GM19438 (cell line): ENCODE data around the gene PLCXD1.
"Not testable (repeated sequence)": the region's sequence is repeated elsewhere in the genome, so short reads cannot be mapped to it uniquely, and the experiment has no call there.

Source experiments
- ATAC-seq: cut with Tn5 transposase; IDR thresholded peaks from one replicate; pipeline ENCODE4 v1.9.1; 2021; ENCODE audit warnings: low read depth; ENCODE audit not compliant: unreplicated experiment

PLCXD1 gene

DNA sequence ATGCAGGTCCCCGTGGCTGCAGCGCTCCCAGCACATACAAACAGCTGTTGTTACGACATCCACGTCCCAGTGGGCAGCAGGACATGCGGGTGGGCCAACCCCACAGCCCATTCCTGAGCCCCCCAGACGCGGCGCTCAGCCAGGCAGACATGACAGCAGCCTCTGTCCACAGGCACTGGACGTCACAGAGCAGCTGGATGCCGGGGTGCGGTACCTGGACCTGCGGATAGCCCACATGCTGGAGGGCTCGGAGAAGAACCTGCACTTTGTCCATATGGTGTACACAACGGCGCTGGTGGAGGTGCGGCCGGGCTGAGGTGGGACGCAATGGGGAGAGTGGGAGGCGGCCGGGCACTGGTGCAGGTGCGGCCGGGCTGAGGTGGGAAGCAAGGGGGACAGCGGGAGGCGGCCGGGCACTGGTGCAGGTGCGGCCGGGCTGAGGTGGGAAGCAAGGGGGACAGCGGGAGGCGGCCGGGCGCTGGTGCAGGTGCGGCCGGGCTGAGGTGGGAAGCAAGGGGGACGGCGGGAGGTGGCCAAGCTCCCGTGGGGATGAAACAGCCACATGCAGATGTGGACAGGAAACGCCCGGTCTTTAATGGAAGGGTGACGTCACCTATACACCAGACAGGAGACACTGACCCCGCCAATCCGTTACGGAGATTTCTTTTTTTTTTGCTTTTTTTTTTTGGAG lies 9.4 kb downstream of the PLCXD1 start:
- ATAC-seq = no peak

DNA sequence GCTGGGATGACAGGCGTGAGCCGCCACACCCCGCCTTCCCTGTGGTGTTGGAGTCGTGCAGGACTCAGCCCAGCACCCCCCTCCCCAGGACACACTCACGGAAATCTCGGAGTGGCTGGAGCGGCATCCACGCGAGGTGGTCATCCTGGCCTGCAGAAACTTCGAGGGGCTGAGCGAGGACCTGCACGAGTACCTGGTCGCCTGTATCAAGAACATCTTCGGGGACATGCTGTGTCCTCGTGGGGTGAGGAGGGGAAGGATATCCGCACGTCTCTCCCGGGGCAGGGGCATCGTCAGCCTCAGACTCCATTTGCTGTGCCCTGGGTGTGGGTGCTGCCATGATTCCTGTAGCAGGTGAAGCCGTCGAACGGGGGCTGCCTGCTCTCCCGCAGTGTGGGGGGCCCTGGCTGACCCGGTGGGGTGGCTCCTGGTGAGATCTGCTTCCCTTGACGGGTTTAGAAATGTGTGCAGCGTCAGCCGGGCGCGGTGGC lies 10.3 kb downstream of the PLCXD1 start:
- no peak for ATAC-seq

DNA sequence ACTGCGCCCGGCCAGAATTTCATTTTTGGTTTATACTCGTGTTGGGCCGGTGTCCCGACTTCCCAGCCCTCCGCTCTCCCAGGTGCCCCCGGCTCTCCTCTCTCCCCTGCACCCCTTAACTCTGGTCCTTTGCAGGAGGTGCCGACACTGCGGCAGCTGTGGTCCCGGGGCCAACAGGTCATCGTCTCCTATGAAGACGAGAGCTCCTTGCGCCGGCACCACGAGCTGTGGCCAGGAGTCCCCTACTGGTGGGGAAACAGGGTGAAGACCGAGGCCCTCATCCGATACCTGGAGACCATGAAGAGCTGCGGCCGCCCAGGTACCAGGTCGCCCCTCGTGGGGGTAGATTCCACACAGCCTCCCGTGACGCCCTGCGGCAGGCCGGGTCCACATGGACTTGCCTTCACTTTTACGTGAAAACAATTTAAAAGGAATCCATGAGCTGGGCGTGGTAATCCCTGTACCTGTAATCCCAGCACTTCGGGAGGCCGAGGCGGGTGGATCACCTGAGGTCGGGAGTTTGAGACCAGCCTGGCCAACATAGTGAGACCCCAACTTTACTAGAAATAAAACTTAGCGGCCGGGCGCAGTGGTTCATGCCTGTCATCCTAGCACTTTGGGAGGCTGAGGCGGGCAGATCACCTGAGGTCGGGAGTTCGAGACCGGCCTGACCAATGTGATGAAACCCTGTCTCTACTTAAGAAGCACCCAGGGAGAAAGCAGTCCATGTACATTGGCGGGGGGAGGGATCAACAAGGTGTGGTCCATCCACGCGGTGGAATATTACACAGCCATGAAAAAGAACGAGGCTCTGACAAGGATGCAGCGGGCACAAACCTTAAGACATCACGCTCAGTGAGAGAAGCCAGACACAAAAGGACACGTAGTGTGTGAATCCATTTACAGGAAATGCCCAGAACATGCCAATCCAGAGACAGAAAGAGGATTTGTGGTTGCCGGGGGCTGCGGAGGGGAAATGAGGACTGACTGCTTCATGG lies 12.0 kb downstream of the PLCXD1 start:
- ATAC-seq = no peak

DNA sequence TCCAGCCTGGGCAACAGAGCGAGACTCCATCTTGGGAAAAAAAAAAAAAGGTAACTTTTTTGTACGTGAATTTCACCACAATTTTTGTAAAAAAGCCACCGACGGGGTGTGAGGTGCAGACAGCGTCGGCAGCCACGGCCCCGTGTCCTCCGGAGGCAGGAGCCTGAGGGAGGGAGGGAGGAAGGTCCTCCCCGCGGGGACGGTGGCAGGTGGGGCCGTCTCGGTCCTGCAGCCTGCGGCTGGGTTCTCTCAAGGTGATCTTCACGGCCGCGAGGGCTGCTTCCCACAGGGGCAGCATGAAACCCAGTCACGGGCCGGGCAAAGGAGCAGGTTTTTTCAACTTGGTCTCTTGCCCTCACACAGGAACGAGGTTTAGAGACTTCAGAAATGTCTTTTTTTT lies 14.0 kb downstream of the PLCXD1 start:
- ATAC-seq = no peak

DNA sequence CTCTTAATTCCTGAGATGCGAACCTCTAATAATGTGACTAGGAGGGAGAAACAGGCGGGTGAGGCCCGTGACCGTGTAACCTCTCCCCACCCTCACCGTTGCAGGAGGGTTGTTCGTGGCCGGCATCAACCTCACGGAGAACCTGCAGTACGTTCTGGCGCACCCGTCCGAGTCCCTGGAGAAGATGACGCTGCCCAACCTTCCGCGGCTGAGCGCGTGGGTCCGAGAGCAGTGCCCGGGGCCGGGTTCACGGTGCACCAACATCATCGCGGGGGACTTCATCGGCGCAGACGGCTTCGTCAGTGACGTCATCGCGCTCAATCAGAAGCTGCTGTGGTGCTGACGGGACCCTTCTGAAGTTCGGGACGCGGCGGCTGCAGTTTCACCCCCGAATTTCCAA lies 17.8 kb downstream of the PLCXD1 start:
- ATAC-seq = no peak

DNA sequence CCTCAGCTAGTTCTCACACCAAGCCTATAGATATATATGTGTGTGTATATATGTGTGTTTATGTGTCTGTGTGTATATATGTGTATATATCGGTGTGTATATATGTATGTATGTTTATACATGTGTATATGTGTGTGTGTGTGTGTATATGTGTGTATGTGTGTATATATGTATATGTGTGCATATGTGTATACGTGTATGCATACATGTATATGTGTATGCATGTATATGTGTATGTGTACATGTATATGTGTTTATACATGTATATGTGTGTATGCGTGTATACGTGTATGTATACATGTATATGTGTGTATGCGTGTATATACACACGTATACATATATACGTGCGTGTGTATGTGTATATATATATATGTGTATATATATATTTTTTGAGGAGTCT lies 19.2 kb downstream of the PLCXD1 start:
- ATAC-seq = no peak

DNA sequence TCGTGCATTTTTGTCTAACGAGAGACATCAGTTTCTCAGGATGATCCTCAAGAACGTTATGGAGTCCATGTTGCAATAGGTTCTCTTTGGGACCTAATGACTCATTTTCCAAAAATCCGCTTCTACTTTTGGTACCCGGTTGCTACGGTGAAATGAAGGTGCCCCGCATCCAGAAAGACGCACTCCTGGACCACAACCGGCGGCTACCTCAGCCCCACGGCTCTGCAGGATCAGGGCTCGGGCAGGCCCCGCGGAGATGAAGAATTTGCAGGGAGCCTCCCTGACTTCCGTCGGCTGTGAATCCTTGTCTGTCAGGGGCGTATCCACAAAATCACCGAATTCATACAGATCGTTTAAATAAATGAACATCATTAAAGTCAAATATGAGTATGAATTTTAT lies 21.8 kb downstream of the PLCXD1 start:
- ATAC-seq = no peak

DNA sequence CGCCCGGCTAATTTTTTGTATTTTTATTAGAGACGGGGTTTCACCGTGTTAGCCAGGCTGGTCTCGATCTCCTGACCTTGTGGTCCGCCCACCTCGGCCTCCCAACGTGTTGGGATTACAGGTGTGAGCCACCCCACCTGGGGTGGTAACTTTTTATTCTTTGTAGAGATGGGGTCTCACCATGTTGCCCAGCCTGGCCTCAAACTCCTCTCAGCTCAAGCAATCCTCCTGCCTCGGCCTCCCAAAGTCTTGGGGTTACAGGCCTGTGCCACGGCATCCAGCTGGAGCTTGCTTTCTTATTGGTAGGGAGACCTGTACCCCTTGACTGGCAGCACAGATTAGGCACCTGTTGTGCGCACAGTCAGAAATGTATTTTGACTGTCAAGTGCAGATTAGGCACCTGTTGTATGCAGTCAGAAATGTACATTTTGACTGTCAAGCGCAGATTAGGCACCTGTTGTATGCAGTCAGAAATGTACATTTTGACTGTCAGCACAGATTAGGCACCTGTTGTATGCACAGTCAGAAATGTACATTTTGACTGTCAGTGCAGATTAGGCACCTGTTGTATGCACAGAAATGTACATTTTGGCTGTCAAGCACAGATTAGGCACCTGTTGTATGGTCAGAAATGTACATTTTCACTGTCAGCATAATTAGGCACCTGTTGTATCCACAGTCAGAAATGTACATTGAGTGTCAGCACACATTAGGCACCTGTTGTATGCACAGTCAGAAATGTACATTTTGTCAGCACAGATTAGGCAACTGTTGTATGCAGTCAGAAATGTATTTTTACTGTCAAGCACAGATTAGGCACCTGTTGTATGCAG lies 24.8 kb downstream of the PLCXD1 start:
- ATAC-seq = not testable (repeated sequence)

DNA sequence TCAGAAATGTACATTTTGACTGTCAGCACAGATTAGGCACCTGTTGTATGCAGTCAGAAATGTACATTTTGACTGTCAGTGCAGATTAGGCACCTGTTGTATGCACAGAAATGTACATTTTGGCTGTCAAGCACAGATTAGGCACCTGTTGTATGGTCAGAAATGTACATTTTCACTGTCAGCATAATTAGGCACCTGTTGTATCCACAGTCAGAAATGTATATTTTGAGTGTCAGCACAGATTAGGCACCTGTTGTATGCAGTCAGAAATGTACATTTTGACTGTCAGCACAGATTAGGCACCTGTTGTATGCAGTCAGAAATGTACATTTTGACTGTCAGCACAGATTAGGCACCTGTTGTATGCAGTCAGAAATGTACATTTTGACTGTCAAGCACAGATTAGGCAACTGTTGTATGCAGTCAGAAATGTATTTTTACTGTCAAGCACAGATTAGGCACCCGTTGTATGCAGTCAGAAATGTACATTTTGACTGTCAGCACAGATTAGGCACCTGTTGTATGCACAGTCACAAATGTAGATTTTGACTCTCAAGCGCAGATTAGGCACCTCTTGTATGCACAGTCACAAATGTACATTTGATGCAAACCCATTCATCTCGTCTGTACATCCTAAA lies 25.6 kb downstream of the PLCXD1 start:
- not testable (repeated sequence) for ATAC-seq

DNA sequence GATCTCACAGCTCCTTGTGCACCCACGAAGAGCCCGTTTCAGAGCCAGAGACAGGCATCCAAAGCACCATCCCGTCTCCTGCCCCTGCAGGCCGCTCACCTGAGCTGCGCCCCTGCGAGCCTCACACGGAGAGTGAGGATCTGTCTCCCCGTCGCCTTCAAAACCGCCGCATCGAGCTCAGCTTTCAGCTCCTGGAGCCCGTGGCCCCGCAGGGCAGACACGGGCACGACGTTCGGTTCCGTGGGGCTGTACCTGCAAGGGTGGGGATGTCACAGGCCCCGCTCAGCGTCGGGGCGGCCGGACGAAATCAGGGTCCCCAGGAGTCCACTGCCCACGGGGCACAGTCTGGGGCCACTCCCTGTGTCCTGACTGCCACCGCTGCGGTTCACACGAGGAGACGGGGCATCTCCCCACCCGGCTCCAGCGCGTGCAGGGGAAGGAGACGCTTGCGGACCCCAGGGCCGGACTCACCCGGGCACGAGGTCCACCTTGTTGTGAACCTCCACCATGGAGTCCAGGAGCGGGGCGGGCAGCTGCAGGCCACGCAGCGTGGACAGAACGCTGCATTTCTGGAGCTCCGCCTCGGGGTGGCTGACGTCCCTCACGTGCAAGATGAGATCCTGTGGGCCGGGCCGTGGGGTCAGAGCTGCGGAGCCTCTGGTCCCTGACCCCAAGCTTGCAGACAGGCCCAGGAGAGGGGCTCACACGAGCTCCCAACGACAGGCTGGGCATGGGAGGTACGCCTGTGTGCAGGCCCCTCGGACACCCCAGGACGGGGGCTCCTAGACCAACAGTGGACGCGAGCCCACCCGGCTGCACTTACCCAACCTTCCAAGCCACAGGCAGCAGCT lies 26.3 kb downstream of the PLCXD1 start:
- no peak for ATAC-seq

DNA sequence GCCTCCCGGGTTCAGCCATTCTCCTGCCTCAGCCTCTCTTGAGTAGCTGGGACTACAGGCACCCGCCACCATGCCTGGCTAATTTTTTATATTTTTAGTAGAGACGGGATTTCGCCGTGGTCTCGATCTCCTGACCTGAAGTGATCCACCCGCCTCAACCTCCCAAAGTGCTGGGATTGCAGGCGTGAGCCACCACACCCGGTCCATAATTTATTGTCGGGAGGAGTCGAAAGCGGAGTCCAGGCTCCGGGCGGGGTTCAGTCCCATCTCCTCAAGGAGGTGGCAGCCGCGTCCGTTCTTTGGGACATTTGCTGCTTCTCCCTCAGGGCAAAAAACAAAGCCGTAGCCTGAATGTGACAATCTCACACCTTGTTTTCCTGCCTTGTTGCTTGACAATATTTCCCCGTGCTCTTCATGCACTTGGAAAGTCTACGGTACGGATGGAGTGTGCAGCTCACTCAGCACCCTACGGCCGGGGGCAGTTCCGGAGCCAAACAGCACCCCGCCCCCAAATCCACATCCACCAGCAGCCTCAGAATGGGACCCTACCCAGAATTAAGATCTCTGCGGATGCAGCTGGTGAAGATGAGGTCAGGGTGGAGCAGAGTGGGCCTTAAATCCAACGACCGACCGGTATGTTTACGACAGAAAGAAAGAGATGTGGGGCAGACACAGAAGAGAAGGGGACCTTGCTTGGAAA lies 27.8 kb downstream of the PLCXD1 start:
- no peak for ATAC-seq

DNA sequence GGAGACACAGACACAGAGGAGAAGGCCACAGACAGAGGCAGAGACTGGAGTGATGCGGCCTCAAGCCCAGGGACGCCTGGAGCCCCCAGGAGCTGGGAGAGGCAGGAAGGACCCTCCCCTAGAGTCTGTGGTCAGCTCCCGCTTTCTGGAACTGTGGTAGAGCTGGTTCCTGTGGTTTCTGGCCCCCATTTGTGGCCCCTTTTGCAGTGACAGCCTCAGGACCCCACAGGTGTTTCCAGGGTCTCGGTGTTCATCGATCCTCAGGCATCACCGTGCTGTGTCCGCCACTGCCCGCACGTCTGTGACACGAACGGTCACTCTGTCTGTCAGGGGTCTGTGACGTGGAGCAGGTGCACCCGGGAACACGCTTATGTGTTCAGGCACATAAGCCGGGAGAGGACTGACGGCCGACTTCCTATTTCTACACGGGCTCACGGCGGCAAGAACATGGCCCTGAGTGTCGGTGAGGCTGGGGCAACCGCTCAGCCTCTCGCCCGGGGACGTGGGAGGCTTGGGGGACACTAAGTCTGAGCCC lies 29.5 kb downstream of the PLCXD1 start:
- no peak for ATAC-seq

DNA sequence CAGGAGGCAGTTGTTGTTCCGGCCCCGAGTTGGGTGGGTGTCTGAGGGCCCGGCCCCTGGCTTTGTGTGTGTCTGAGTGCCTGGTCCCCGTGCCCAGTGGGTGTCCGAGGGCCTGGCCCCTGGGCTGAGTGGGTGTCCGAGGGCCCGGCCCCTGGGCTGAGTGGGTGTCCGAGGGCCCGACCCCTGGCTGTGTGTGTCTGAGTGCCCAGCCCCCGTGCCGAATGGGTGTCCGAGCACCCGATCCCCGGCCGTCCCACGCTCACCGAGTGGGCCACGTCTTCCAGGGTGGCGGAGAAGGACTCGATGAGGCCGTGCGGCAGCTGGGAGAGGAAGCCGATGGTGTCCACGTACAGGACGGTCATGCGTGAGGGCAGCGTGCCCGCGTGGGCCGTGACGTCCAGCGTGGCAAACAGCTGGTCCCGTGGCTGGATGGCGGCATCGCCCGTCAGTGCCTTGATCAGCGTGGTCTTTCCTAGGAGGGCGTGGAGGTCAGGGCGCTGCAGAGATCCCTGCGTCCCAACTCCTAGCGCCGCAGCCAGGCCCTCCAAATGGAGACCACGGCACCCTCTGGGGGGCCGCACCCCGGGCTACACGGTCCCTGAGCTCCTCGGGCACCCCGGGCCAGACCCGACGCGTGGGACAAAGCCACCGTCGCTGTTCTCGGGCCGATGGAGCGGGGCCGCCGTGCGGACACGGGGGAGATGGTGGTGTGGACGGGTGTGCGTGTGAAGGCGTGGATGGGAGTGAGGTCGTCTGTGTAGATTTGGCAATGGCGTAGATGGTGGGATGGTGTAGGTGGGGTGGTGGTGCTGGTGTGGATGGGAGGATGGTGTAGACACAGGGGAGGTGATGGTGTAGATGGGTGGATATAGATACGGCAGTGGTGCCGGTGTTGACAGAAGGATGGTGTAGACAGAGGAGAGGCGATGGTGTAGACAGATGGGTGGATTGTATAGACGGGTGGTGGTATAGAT lies 30.3 kb downstream of the PLCXD1 start:
- ATAC-seq = no peak

DNA sequence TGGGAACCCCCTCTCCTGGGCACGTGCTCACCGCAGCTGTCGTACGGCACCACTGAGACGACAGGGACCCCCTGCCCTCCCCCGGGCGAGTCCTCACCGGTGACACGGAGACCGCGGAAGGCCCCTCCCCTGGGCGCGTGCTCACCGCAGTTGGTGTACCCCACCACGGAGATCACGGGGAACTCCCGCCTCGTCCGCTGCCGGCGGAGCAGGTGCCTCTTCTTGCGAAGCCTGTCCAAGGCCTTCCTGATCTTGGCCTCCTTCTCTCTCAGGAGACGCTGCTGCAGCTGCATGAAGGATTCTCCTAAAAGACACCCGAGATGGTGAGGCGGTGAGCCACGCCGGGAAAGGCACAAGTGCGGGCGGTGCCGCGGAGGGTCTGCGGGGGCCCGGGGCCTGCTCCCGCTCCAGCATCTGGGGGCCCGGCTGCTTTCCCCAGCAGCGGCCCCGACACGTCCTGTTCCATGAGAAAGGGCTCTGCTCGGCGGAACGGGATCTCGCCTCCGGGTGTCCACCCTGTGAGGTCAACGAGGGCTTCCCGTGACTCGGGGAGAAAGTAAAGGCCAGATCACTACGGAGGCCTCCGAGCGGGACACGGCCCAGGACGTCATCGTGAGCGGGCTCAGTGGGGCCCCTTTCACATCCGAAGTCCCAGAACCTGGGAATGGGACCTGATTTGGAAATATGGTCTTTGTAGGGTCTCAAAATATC lies 31.6 kb downstream of the PLCXD1 start:
- ATAC-seq = no peak

DNA sequence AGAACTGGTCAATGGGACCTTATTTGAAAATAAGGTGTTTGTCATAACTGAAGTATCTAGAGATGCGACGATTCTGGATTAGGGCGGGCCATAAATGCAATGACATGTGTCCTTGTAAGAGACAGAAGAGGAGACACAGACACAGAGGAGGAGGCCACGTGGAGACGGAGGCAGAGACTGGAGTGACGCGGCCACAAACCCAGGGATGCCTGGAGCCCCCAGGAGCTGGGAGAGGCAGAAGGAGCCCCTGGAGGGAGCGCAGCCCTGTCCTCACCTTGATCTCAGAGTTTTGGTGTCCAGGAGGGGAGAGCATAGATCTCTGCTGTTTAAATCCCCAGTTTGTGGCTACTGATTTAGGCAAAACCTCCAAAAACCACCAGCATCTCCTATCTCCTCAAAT lies 32.4 kb downstream of the PLCXD1 start:
- no peak for ATAC-seq

DNA sequence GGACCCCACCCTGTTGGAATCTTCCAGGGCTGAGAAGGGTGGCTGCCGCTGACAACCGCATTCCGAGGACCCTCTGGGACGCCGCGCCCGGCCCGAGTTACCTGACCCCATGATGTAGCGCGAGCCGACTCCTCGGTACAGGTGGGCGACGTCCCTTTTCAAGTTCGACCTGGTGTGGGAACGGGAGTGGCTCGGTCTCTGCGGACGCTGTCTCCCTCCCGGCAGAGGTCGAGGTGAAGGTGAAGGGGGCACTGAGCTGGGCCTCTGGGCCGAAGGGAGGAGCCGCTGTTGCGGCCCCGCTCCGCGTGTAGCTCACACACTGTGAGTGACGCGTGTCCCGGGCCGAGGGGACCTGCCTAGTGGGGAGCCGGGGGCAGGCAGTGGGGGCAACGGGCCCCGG lies 32.9 kb downstream of the PLCXD1 start:
- no peak for ATAC-seq
